A549 (cell line): ENCODE results near the gene ANO10. TPM values are rescaled to one million over a fixed set of nuclear protein-coding genes. Genes with fewer than 3 reads are reported as not detected.

Source experiments
- ATAC-seq, 2 experiments: fragments of 200-7000 bp in 1 of 2; fragments of >200 bp in 1 of 2; cut with Nextera tagmentation in 1 of 2; cut with Tn5 transposase in 1 of 2; 3 replicates each; pipeline versions ENCODE4 v1.8.0 to v1.9.1; 2018 to 2020; ENCODE audit warnings: mild to moderate bottlenecking in 1 of 2, moderate library complexity in 1 of 2
- CTCF ChIA-PET: fragments of 300-600 bp; sonication (Branson Sonifier 250); formaldehyde crosslinking; extraction: SDS; loops from one replicate; lab custom pipeline; 2021; ENCODE audit warnings: antibody characterized with exemption, inconsistent platforms; lab: Yijun Ruan, JAX
- POLR2A ChIA-PET: fragments of 350-600 bp; formaldehyde crosslinking; extraction: SDS; loops from one replicate; lab custom pipeline; 2021; ENCODE audit warnings: antibody characterized with exemption, inconsistent platforms; lab: Yijun Ruan, JAX
- DNase-seq, 2 experiments: peaks; one replicate each; pipeline versions ENCODE4 v3.0.0 to v3.0.0-alpha.2; 2011 to 2016; ENCODE audit warnings: low read depth in 1 of 2, low spot score in 1 of 2
- FAIRE-seq: peaks from 2 replicates; lab custom pipeline; 2011; peaks lifted over from hg19 to GRCh38; lab: Jason Lieb, UNC
- H3K27ac ChIP-seq, 2 experiments: fragments of >200 bp; sonication (Bioruptor Twin); formaldehyde crosslinking; 3 replicates each; pipeline ENCODE4 v1.5.1; 2016 to 2017
- H3K4me1 ChIP-seq: fragments of >200 bp; sonication (Bioruptor Twin); formaldehyde crosslinking; 3 replicates; pipeline ENCODE4 v1.6.1; 2016
- H3K4me2 ChIP-seq: fragments of >200 bp; sonication (Bioruptor Twin); formaldehyde crosslinking; 3 replicates; pipeline ENCODE4 v1.6.1; 2016
- H3K4me3 ChIP-seq: fragments of >200 bp; sonication (Bioruptor Twin); formaldehyde crosslinking; 3 replicates; pipeline ENCODE4 v1.5.1; 2016
- H3K9me3 ChIP-seq: fragments of >200 bp; sonication (Bioruptor Twin); formaldehyde crosslinking; 3 replicates; pipeline ENCODE4 v1.6.1; 2016
- CTCF ChIP-seq: fragments of >200 bp; sonication (Bioruptor Twin); formaldehyde crosslinking; IDR thresholded peaks from 3 replicates; pipeline ENCODE4 v1.5.1; 2016
- EHMT2 ChIP-seq: fragments of 200-600 bp; sonication (generic); IDR thresholded peaks from 2 replicates; pipeline ENCODE4 v1.6.1; 2016; ENCODE audit warnings: antibody characterized with exemption, low read depth, mild to moderate bottlenecking, moderate library complexity
- EP300 ChIP-seq, 2 experiments: fragments of >200 bp; sonication (Bioruptor Twin); formaldehyde crosslinking; IDR thresholded peaks; 2 replicates in 1 of 2; 3 replicates in 1 of 2; pipeline ENCODE4 v1.6.1; 2016 to 2017
- ESRRA ChIP-seq: fragments of 150-350 bp; IDR thresholded peaks from 2 replicates; pipeline ENCODE4 v1.6.1; 2014; ENCODE audit warnings: mild to moderate bottlenecking, low read length, borderline replicate concordance
- FOSB ChIP-seq: fragments of 250-450 bp; sonication (Bioruptor Pico); IDR thresholded peaks from 2 replicates; pipeline ENCODE4 v1.5.0; 2020; ENCODE audit warnings: mild to moderate bottlenecking, moderate library complexity
- FOSL2 ChIP-seq, 2 experiments: fragments of 450-650 bp in 1 of 2; fragments of >200 bp in 1 of 2; sonication (Bioruptor Twin) in 1 of 2; formaldehyde crosslinking; IDR thresholded peaks; 2 replicates each; pipeline versions ENCODE4 v1.5.0 to v1.6.1; 2016 to 2020; ENCODE audit warnings: mild to moderate bottlenecking in 1 of 2, moderate library complexity in 1 of 2
- FOXS1 ChIP-seq: fragments of 250-450 bp; sonication (Bioruptor Pico); IDR thresholded peaks from 2 replicates; pipeline ENCODE4 v1.5.0; 2020; ENCODE audit warnings: mild to moderate bottlenecking, moderate library complexity
- GATA3 ChIP-seq: IDR thresholded peaks from 2 replicates; pipeline ENCODE4 v1.6.1; 2012; ENCODE audit warnings: borderline replicate concordance
- HEYL ChIP-seq: fragments of 250-450 bp; sonication (Bioruptor Pico); IDR thresholded peaks from 2 replicates; pipeline ENCODE4 v1.8.0; 2021; ENCODE audit warnings: mild to moderate bottlenecking, moderate library complexity
- HOXA7 ChIP-seq: fragments of 250-450 bp; sonication (Bioruptor Pico); IDR thresholded peaks from 2 replicates; pipeline ENCODE4 v1.5.0; 2020; ENCODE audit warnings: mild to moderate bottlenecking, moderate library complexity
- HOXB5 ChIP-seq: fragments of 250-450 bp; sonication (Bioruptor Pico); IDR thresholded peaks from 2 replicates; pipeline ENCODE4 v1.5.0; 2020; ENCODE audit warnings: mild to moderate bottlenecking, moderate library complexity
- JUN ChIP-seq, 2 experiments: fragments of >200 bp; sonication (Bioruptor Twin); formaldehyde crosslinking; IDR thresholded peaks; 2 replicates in 1 of 2; 3 replicates in 1 of 2; pipeline ENCODE4 v1.6.1; 2016 to 2017
- JUNB ChIP-seq: fragments of >200 bp; sonication (Bioruptor Twin); formaldehyde crosslinking; IDR thresholded peaks from 2 replicates; pipeline ENCODE4 v1.6.1; 2016
- MAFK ChIP-seq: fragments of 450-650 bp; IDR thresholded peaks from 2 replicates; pipeline ENCODE4 v1.6.1; 2014; ENCODE audit not compliant: partially characterized antibody
- MAX ChIP-seq: IDR thresholded peaks from 2 replicates; pipeline ENCODE4 v1.6.1; 2012
- NR3C1 ChIP-seq: fragments of >200 bp; sonication (Bioruptor Twin); formaldehyde crosslinking; IDR thresholded peaks from 3 replicates; pipeline ENCODE4 v1.6.1; 2017
- PBX3 ChIP-seq: IDR thresholded peaks from 2 replicates; pipeline ENCODE4 v1.6.1; 2012
- POLR2AphosphoS2 ChIP-seq: conservative IDR thresholded peaks from 2 replicates; pipeline ENCODE4 v1.6.1; 2012; ENCODE audit warnings: low read length, improper control_type of control experiment, inconsistent platforms
- RARB ChIP-seq: fragments of 250-450 bp; sonication (Bioruptor Pico); IDR thresholded peaks from 2 replicates; pipeline ENCODE4 v1.8.0; 2021; ENCODE audit warnings: mild to moderate bottlenecking, moderate library complexity
- REST ChIP-seq: fragments of 200-600 bp; sonication (generic); IDR thresholded peaks from 2 replicates; pipeline ENCODE4 v1.6.1; 2016; ENCODE audit warnings: antibody characterized with exemption, mild to moderate bottlenecking, moderate library complexity
- SREBF2 ChIP-seq: fragments of 450-650 bp; IDR thresholded peaks from 2 replicates; pipeline ENCODE4 v1.6.1; 2014; ENCODE audit warnings: mild to moderate bottlenecking, moderate library complexity
- TP53 ChIP-seq: fragments of 250-450 bp; sonication (Bioruptor Pico); IDR thresholded peaks from 2 replicates; pipeline ENCODE4 v1.5.0; 2021; ENCODE audit warnings: mild to moderate bottlenecking, moderate library complexity
- USF2 ChIP-seq: fragments of 450-650 bp; IDR thresholded peaks from 2 replicates; pipeline ENCODE4 v1.6.1; 2014; ENCODE audit warnings: antibody characterized with exemption
- ZNF302 ChIP-seq: fragments of 250-450 bp; sonication (Bioruptor Pico); IDR thresholded peaks from 2 replicates; pipeline ENCODE4 v1.9.0; 2021; ENCODE audit warnings: inconsistent platforms, mild to moderate bottlenecking, moderate library complexity
- WGBS: methylation state at CpG from one replicate; pipeline ENCODE4 v1.1.6; 2017; ENCODE audit errors: missing lambda C conversion rate; 5-methylcytosine and 5-hydroxymethylcytosine counted together
- polyA plus RNA-seq, 4 experiments: library from polyadenylated mRNA; depleted of rRNA in 3 of 4; stranded (reverse); fragments of >200 nt; fragmentation: RNase III in 1 of 4; extraction: RNeasy Plus Mini Kit Qiagen cat#74134 plus additional on column Dnase treatment in 1 of 4; gene quantifications; 2 replicates in 3 of 4; 3 replicates in 1 of 4; pipeline ENCODE4 v1.2.3, GENCODE V29; 2011 to 2017
- TF ChIP-seq, protein P1 (sequence below): IDR thresholded peaks from 2 replicates; pipeline ENCODE4 v1.6.1; 2012; ENCODE audit warnings: low read depth, borderline replicate concordance
- TF ChIP-seq, protein P2 (sequence below): fragments of >200 bp; sonication (Bioruptor Twin); formaldehyde crosslinking; IDR thresholded peaks from 2 replicates; pipeline ENCODE4 v1.6.1; 2016

The ANO10 gene
- polyA plus RNA-seq, 2 of the 4 experiments (the other 2 are of a cell fraction): 20.0 to 22.8 TPM

GRCh38 chr3:43335799-43336198 lies 286.0 kb downstream of the ANO10 start:
- POLR2A ChIA-PET: no interaction called here
- Histone ChIP-seq H3K27ac (no peak overlapping the region), H3K4me1 (no peaks in the 10 kb centered on the region), H3K4me3 (no peak overlapping the region), H3K4me2 (no peak overlapping the region), H3K9me3 (peaks cover 33% of the 10 kb centered on the region)
- DNase-seq (no peak), ATAC-seq (no peak), FAIRE-seq (no peak)
- TF ChIP-seq HEYL (no peak), USF2 (no peak), JUNB (no peak), REST (no peak), TP53 (no peak), HOXA7 (CRISPR knock-in tag) (no peak), FOSB (CRISPR knock-in tag) (no peak), MAX (no peak), RARB (CRISPR knock-in tag) (no peak)
- TF ChIP-seq, protein P1, sequence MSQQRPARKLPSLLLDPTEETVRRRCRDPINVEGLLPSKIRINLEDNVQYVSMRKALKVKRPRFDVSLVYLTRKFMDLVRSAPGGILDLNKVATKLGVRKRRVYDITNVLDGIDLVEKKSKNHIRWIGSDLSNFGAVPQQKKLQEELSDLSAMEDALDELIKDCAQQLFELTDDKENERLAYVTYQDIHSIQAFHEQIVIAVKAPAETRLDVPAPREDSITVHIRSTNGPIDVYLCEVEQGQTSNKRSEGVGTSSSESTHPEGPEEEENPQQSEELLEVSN: no peak
- 96% methylated on average over 1 of the region's 1 CpG for WGBS
- CTCF ChIA-PET: no interaction called here

- ATAC-seq: no peak
- H3K4me2 ChIP-seq: no peak overlapping the region
- H3K4me3 ChIP-seq: no peak overlapping the region
- POLR2A ChIA-PET: no interaction called here
- CTCF ChIA-PET: no interaction called here
- no peak for DNase-seq
- H3K27ac ChIP-seq: no peak overlapping the region
- TF ChIP-seq FOXS1 (CRISPR knock-in tag): no peak
- no peak for TF ChIP-seq FOSL2 (IDR thresholded peaks at IDR 0.05)
- no peak for TF ChIP-seq FOSL2 (CRISPR knock-in tag; IDR thresholded peaks at IDR 0.05)
- no peak for TF ChIP-seq FOSB (CRISPR knock-in tag)
- no peak for TF ChIP-seq EP300 (IDR thresholded peaks at IDR 0.05)
- no peak for TF ChIP-seq NR3C1
- TF ChIP-seq ESRRA: no peak
- TF ChIP-seq JUN (IDR thresholded peaks at IDR 0.05): no peak
- no peak for TF ChIP-seq GATA3
- TF ChIP-seq EHMT2: no peak
- TF ChIP-seq CTCF: no peak
- TF ChIP-seq, protein P2, sequence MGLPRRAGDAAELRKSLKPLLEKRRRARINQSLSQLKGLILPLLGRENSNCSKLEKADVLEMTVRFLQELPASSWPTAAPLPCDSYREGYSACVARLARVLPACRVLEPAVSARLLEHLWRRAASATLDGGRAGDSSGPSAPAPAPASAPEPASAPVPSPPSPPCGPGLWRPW: no peak
- TF ChIP-seq POLR2AphosphoS2: no peak
- TF ChIP-seq SREBF2: no peak
- no peak for TF ChIP-seq HOXB5 (CRISPR knock-in tag)
- no peak for TF ChIP-seq PBX3
- TF ChIP-seq JUNB: no peak
- no peak for TF ChIP-seq ZNF302 (CRISPR knock-in tag)
- TF ChIP-seq, protein P1: no peak
- TF ChIP-seq MAFK: no peak
- no peak for FAIRE-seq
- H3K4me1 ChIP-seq: no peaks in the 10 kb centered on the region
- WGBS: 85% methylated on average over 1 of the region's 1 CpG
- peaks cover 33% of the 10 kb centered on the region for H3K9me3 ChIP-seq
These were observed 286.8 kb downstream of the ANO10 start for GRCh38 chr3:43334976-43335375.
